Liver (tissue), 9 donors: ENCODE measurements around the gene TUT4. TPM values are rescaled to one million over a fixed set of nuclear protein-coding genes. Genes with fewer than 3 reads are reported as not detected.

ENCODE experiments used
- DNase-seq: peaks from one replicate; pipeline ENCODE4 v3.0.0-alpha.2; 2017; ENCODE audit warnings: low spot score
- H3K27ac ChIP-seq, 2 donors: one replicate each; pipeline ENCODE4 v1.7.0; 2013; ENCODE audit warnings: inconsistent platforms in 2 of 2, low read length in 2 of 2, control low read depth in 1 of 2, low read depth in 1 of 2, mild to moderate bottlenecking in 1 of 2
- H3K27me3 ChIP-seq, 4 donors: one replicate each; pipeline versions ENCODE4 v1.6.1 to v1.7.0; 2013; ENCODE audit warnings: low read length in 3 of 4, inconsistent platforms in 1 of 4, mild to moderate bottlenecking in 1 of 4, moderate library complexity in 1 of 4; ENCODE audit not compliant: control insufficient read depth in 4 of 4, insufficient read depth in 4 of 4
- H3K36me3 ChIP-seq, 4 donors: one replicate each; pipeline versions ENCODE4 v1.6.1 to v1.7.0; 2013; ENCODE audit warnings: low read length in 3 of 4, mild to moderate bottlenecking in 3 of 4, low read depth in 1 of 4, moderate library complexity in 1 of 4; ENCODE audit not compliant: control insufficient read depth in 4 of 4, insufficient read depth in 3 of 4
- H3K4me1 ChIP-seq, 4 donors: one replicate each; pipeline versions ENCODE4 v1.6.1 to v1.7.0; 2013; ENCODE audit warnings: low read length in 3 of 4, mild to moderate bottlenecking in 3 of 4, moderate library complexity in 1 of 4; ENCODE audit not compliant: control insufficient read depth in 4 of 4, insufficient read depth in 4 of 4
- H3K4me3 ChIP-seq, 3 donors: one replicate each; pipeline versions ENCODE4 v1.6.1 to v1.7.0; 2013; ENCODE audit warnings: low read length in 3 of 3, control low read depth in 1 of 3, low read depth in 1 of 3, mild to moderate bottlenecking in 1 of 3
- H3K9ac ChIP-seq, 2 donors: one replicate each; pipeline ENCODE4 v1.7.0; 2013; ENCODE audit warnings: low read length in 2 of 2, mild to moderate bottlenecking in 2 of 2, moderate library complexity in 2 of 2, control low read depth in 1 of 2, low read depth in 1 of 2
- H3K9me3 ChIP-seq, 4 donors: one replicate each; pipeline versions ENCODE4 v1.6.1 to v1.7.0; 2013; ENCODE audit warnings: low read length in 3 of 4; ENCODE audit not compliant: control insufficient read depth in 4 of 4
- EGR1 ChIP-seq, 2 donors: IDR thresholded peaks; 2 replicates each; pipeline ENCODE4 v1.6.1; 2016 to 2018; ENCODE audit warnings: antibody characterized with exemption in 2 of 2, low read depth in 2 of 2
- FOXA1 ChIP-seq: IDR thresholded peaks from 2 replicates; pipeline ENCODE4 v1.6.1; 2016; ENCODE audit warnings: antibody characterized with exemption
- FOXA2 ChIP-seq: IDR thresholded peaks from 2 replicates; pipeline ENCODE4 v1.6.1; 2016; ENCODE audit warnings: antibody characterized with exemption
- GABPA ChIP-seq, 2 donors: IDR thresholded peaks in 1 of 2; conservative IDR thresholded peaks in 1 of 2; 2 replicates each; pipeline ENCODE4 v1.6.1; 2016; ENCODE audit warnings: antibody characterized with exemption in 2 of 2, mild to moderate bottlenecking in 1 of 2, moderate library complexity in 1 of 2
- HNF4A ChIP-seq, 2 donors: conservative IDR thresholded peaks; 2 replicates each; pipeline ENCODE4 v1.6.1; 2016; ENCODE audit warnings: antibody characterized with exemption in 2 of 2, mild to moderate bottlenecking in 2 of 2
- HNF4G ChIP-seq: IDR thresholded peaks from 2 replicates; pipeline ENCODE4 v1.6.1; 2016; ENCODE audit warnings: antibody characterized with exemption
- JUND ChIP-seq, 2 donors: IDR thresholded peaks; 2 replicates each; pipeline ENCODE4 v1.6.1; 2016; ENCODE audit warnings: antibody characterized with exemption in 2 of 2
- NR2F2 ChIP-seq: IDR thresholded peaks from 2 replicates; pipeline ENCODE4 v1.6.1; 2016; ENCODE audit warnings: antibody characterized with exemption
- RAD21 ChIP-seq, 2 donors: IDR thresholded peaks; 2 replicates each; pipeline ENCODE4 v1.6.1; 2016; ENCODE audit warnings: antibody characterized with exemption in 2 of 2, mild to moderate bottlenecking in 2 of 2
- RXRA ChIP-seq, 2 donors: IDR thresholded peaks; 2 replicates each; pipeline ENCODE4 v1.6.1; 2017 to 2018; ENCODE audit warnings: antibody characterized with exemption in 2 of 2, mild to moderate bottlenecking in 1 of 2
- SP1 ChIP-seq: IDR thresholded peaks from 2 replicates; pipeline ENCODE4 v1.6.1; 2018; ENCODE audit warnings: antibody characterized with exemption, mild to moderate bottlenecking
- TAF1 ChIP-seq: conservative IDR thresholded peaks from 2 replicates; pipeline ENCODE4 v1.6.1; 2016; ENCODE audit warnings: antibody characterized with exemption, mild to moderate bottlenecking
- YY1 ChIP-seq: IDR thresholded peaks from 2 replicates; pipeline ENCODE4 v1.6.1; 2016; ENCODE audit warnings: antibody characterized with exemption, mild to moderate bottlenecking
- WGBS: extraction: QIAGEN DNeasy Blood & Tissue Kit; methylation state at CpG from one replicate; pipeline ENCODE4 v1.1.7; 2013; 5-methylcytosine and 5-hydroxymethylcytosine counted together
- polyA plus RNA-seq, 2 donors: library from polyadenylated mRNA; stranded (reverse) in 1 of 2; unstranded in 1 of 2; fragments of 200-250 nt in 1 of 2; fragments of >200 nt in 1 of 2; fragmentation: Nextera tagmentation in 1 of 2; extraction: Ambion mirVana in 1 of 2; gene quantifications; one replicate each; pipeline versions ENCODE4 v1.2.1 to v1.2.3, GENCODE V29; 2013 to 2015
- total RNA-seq, 2 donors: library from RNA; depleted of rRNA; stranded (reverse); fragments of >200 nt; gene quantifications; one replicate each; pipeline ENCODE4 v1.2.3, GENCODE V29; 2014
- TF ChIP-seq, protein P1 (sequence below): IDR thresholded peaks from 2 replicates; pipeline ENCODE4 v1.6.1; 2016; ENCODE audit warnings: antibody characterized with exemption
- TF ChIP-seq, protein P2 (sequence below): IDR thresholded peaks from 2 replicates; pipeline ENCODE4 v1.6.1; 2016; ENCODE audit warnings: antibody characterized with exemption
- TF ChIP-seq, protein P3 (sequence below): IDR thresholded peaks from 2 replicates; pipeline ENCODE4 v1.6.1; 2016; ENCODE audit warnings: antibody characterized with exemption
- TF ChIP-seq, protein P4 (sequence below): IDR thresholded peaks from 2 replicates; pipeline ENCODE4 v1.6.1; 2016; ENCODE audit warnings: antibody characterized with exemption, mild to moderate bottlenecking
- donor health status: healthy.
- donor health status: healthy.
- donor health status: healthy.
- donor health status: healthy.
- donor health status: healthy.

Gene TUT4
- total and polyA plus RNA-seq, 4 donors: 12.2 to 28.0 (median 24.0) TPM

DNA sequence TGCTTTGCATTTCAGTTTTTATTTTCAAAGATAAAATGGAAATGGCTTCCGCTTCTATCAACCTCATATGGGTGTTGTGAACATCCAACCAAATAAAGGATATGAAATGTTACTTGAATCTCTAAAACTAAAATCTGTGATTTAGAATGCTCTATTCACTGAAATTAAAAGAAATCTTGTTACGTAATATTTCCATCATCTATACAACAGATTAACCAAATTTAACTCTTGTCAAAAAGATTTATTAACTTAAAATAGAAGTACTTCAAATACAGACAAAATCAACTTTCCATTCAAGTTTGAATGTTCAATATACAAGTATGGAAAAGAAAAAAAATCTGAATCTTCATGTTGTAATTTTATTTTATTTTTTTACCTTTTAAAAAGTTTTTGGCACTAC, 129.8 kb downstream of the TUT4 start:
- WGBS: 98% methylated on average over 2 of the region's 2 CpGs
- no peak overlapping the region for H3K27ac ChIP-seq
- TF ChIP-seq NR2F2 (no peak), SP1 (no peak), YY1 (no peak)
- TF ChIP-seq, protein P1, sequence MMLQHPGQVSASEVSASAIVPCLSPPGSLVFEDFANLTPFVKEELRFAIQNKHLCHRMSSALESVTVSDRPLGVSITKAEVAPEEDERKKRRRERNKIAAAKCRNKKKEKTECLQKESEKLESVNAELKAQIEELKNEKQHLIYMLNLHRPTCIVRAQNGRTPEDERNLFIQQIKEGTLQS: no peak

DNA sequence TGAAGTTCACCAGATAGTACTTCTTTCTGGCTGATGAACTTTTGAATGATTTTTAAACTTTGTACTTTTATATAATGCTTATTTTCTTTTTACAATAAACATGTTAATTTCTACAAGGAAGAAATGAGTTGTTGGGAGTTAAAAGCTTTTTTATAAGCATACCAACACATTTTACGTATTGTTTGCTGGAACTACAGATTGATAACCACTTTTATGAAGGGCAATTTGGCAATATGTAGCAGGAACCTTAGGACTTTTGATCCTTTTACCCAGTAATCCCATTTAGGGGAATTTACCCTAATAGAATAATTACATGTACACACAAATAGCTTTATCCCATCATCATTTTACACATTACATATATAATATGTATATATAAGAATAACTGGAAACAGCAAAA, 132.2 kb downstream of the TUT4 start:
- TF ChIP-seq, protein P1: no peak
- TF ChIP-seq YY1 (no peak), HNF4A (conservative IDR thresholded peaks at IDR 0.05) (no peak), RAD21 (IDR thresholded peaks at IDR 0.05) (no peak), FOXA1 (no peak), JUND (IDR thresholded peaks at IDR 0.05) (no peak), NR2F2 (no peak), HNF4G (no peak)
- TF ChIP-seq, protein P2, sequence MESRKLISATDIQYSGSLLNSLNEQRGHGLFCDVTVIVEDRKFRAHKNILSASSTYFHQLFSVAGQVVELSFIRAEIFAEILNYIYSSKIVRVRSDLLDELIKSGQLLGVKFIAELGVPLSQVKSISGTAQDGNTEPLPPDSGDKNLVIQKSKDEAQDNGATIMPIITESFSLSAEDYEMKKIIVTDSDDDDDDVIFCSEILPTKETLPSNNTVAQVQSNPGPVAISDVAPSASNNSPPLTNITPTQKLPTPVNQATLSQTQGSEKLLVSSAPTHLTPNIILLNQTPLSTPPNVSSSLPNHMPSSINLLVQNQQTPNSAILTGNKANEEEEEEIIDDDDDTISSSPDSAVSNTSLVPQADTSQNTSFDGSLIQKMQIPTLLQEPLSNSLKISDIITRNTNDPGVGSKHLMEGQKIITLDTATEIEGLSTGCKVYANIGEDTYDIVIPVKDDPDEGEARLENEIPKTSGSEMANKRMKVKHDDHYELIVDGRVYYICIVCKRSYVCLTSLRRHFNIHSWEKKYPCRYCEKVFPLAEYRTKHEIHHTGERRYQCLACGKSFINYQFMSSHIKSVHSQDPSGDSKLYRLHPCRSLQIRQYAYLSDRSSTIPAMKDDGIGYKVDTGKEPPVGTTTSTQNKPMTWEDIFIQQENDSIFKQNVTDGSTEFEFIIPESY: no peak
- TF ChIP-seq, protein P3, sequence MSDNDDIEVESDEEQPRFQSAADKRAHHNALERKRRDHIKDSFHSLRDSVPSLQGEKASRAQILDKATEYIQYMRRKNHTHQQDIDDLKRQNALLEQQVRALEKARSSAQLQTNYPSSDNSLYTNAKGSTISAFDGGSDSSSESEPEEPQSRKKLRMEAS: no peak
- Histone ChIP-seq H3K4me1 (no peaks in the 10 kb centered on the region), H3K27me3 (no peaks in the 10 kb centered on the region), H3K36me3 (peaks cover 4 to 68% (median 45%) of the 10 kb centered on the region in 4 donors), H3K4me3 (no peak overlapping the region), H3K27ac (no peak overlapping the region), H3K9ac (no peak overlapping the region), H3K9me3 (no peaks in the 10 kb centered on the region)
- 94% methylated on average over 1 of the region's 1 CpG for WGBS
- DNase-seq: no peak

More for the DNA sequence above, 129.8 kb downstream of the TUT4 start:
- no peak overlapping the region for H3K9ac ChIP-seq
- no peaks in the 10 kb centered on the region for H3K4me1 ChIP-seq
- no peak overlapping the region for H3K4me3 ChIP-seq
- no peak for DNase-seq
- no peaks in the 10 kb centered on the region for H3K9me3 ChIP-seq
- H3K27me3 ChIP-seq: no peaks in the 10 kb centered on the region
- H3K36me3 ChIP-seq: peaks cover 4 to 47% (median 28%) of the 10 kb centered on the region in 4 donors

DNA sequence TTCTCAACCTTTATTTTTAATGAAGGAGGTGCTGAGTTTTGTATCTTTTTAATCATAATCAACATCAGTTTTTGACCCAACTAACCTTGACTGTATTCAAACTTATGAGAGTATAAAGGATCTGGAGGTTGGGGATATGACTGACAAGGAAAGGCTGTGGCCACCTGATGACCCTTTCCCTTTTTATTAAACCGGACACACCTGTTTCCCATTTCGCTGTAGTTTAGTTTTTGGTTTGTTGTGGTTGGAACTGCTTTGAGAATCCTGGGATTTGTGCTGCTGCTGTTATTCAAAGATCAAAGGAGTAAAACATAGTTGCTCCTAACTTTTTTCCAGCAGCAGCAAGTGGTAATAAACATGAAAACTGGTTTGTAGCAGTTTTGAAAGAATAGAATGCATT, 136.1 kb downstream of the TUT4 start:
- H3K4me1 ChIP-seq: no peaks in the 10 kb centered on the region
- H3K27me3 ChIP-seq: no peaks in the 10 kb centered on the region
- no peak overlapping the region for H3K4me3 ChIP-seq
- H3K27ac ChIP-seq: no peak overlapping the region
- H3K36me3 ChIP-seq: peaks cover 14 to 80% (median 70%) of the 10 kb centered on the region in 4 donors
- DNase-seq: no peak
- H3K9me3 ChIP-seq: no peaks in the 10 kb centered on the region
- 91% methylated on average over 2 of the region's 2 CpGs for WGBS
- H3K9ac ChIP-seq: no peak overlapping the region
- TF ChIP-seq RXRA (IDR thresholded peaks at IDR 0.05) (no peak), EGR1 (IDR thresholded peaks at IDR 0.05; ENCODE audit: low read depth in 2 of 2) (no peak), NR2F2 (no peak), YY1 (no peak), TAF1 (no peak), HNF4A (conservative IDR thresholded peaks at IDR 0.05) (no peak), RAD21 (IDR thresholded peaks at IDR 0.05) (no peak), FOXA1 (no peak), FOXA2 (no peak), GABPA (IDR thresholded peaks at IDR 0.05 in 1 of 2, conservative IDR thresholded peaks at IDR 0.05 in 1 of 2) (no peak)
- TF ChIP-seq, protein P2: no peak
- TF ChIP-seq, protein P1: no peak
- TF ChIP-seq, protein P4, sequence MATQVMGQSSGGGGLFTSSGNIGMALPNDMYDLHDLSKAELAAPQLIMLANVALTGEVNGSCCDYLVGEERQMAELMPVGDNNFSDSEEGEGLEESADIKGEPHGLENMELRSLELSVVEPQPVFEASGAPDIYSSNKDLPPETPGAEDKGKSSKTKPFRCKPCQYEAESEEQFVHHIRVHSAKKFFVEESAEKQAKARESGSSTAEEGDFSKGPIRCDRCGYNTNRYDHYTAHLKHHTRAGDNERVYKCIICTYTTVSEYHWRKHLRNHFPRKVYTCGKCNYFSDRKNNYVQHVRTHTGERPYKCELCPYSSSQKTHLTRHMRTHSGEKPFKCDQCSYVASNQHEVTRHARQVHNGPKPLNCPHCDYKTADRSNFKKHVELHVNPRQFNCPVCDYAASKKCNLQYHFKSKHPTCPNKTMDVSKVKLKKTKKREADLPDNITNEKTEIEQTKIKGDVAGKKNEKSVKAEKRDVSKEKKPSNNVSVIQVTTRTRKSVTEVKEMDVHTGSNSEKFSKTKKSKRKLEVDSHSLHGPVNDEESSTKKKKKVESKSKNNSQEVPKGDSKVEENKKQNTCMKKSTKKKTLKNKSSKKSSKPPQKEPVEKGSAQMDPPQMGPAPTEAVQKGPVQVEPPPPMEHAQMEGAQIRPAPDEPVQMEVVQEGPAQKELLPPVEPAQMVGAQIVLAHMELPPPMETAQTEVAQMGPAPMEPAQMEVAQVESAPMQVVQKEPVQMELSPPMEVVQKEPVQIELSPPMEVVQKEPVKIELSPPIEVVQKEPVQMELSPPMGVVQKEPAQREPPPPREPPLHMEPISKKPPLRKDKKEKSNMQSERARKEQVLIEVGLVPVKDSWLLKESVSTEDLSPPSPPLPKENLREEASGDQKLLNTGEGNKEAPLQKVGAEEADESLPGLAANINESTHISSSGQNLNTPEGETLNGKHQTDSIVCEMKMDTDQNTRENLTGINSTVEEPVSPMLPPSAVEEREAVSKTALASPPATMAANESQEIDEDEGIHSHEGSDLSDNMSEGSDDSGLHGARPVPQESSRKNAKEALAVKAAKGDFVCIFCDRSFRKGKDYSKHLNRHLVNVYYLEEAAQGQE: no peak
